ENCODE data around the gene IQCH.
"Not testable (repeated sequence)": the region's sequence is repeated elsewhere in the genome, so short reads cannot be mapped to it uniquely, and the experiment has no call there.

Gene IQCH

GRCh38 chr15:67359431-67360079 lies 105.0 kb downstream of the IQCH start:
- DNase-seq = no peak

- no peak for DNase-seq
Observed at GRCh38 chr15:67361100-67361499, 106.5 kb downstream of the IQCH start.

- DNase-seq = not testable (repeated sequence)
Observed at GRCh38 chr15:67363712-67364111, 109.1 kb downstream of the IQCH start.

GRCh38 chr15:67365994-67366393 lies 111.4 kb downstream of the IQCH start:
- no peak for DNase-seq

- no peak for DNase-seq
Observed at GRCh38 chr15:67366904-67367303, 112.3 kb downstream of the IQCH start.

- no peak for DNase-seq
Observed at GRCh38 chr15:67369359-67369998, 114.9 kb downstream of the IQCH start.

GRCh38 chr15:67370206-67370954 lies 115.8 kb downstream of the IQCH start:
- DNase-seq = no peak

GRCh38 chr15:67372543-67372942 lies 118.0 kb downstream of the IQCH start:
- no peak for DNase-seq

- no peak for DNase-seq
Observed at GRCh38 chr15:67372986-67373675, 118.5 kb downstream of the IQCH start.

GRCh38 chr15:67373971-67374370 lies 119.4 kb downstream of the IQCH start:
- no peak for DNase-seq

- no peak for DNase-seq
Observed at GRCh38 chr15:67379530-67379929, 124.9 kb downstream of the IQCH start.

GRCh38 chr15:67380921-67381320 lies 126.3 kb downstream of the IQCH start:
- DNase-seq = no peak

GRCh38 chr15:67381416-67382045 lies 126.9 kb downstream of the IQCH start:
- no peak for DNase-seq

GRCh38 chr15:67382723-67383122 lies 128.1 kb downstream of the IQCH start:
- no peak for DNase-seq

GRCh38 chr15:67383899-67384298 lies 129.3 kb downstream of the IQCH start:
- no peak for DNase-seq

- no peak for DNase-seq
Observed at GRCh38 chr15:67384761-67385160, 130.2 kb downstream of the IQCH start.

GRCh38 chr15:67385971-67386370 lies 131.4 kb downstream of the IQCH start:
- DNase-seq = no peak

- no peak for DNase-seq
Observed at GRCh38 chr15:67386947-67387346, 132.4 kb downstream of the IQCH start.

- no peak for DNase-seq
Observed at GRCh38 chr15:67389975-67390374, 135.4 kb downstream of the IQCH start.

- DNase-seq = no peak
Observed at GRCh38 chr15:67394873-67395639, 140.5 kb downstream of the IQCH start.

GRCh38 chr15:67396114-67396513 lies 141.5 kb downstream of the IQCH start:
- no peak for DNase-seq

GRCh38 chr15:67397139-67397538 lies 142.6 kb downstream of the IQCH start:
- no peak for DNase-seq
